OCI-LY7 (cell line): ENCODE data around the gene REEP6. TPM values are rescaled to one million over a fixed set of nuclear protein-coding genes. Genes with fewer than 3 reads are reported as not detected.

Experiments used
- BruUV-seq: library from RNA; stranded (reverse); fragments of 400-500 nt; replicated peaks from 2 replicates; lab custom pipeline; 2021; lab: Mats Ljungman, UMichigan
- CTCF ChIA-PET: fragments of 300-600 bp; sonication (Branson Sonifier 250); formaldehyde crosslinking; loops from one replicate; lab custom pipeline; 2022; ENCODE audit warnings: antibody characterized with exemption; ENCODE audit not compliant: unreplicated experiment; lab: Charles Lee
- POLR2A ChIA-PET: fragments of 300-600 bp; sonication (Branson Sonifier 250); formaldehyde crosslinking; loops from one replicate; lab custom pipeline; 2022; ENCODE audit warnings: antibody characterized with exemption; lab: Charles Lee
- DNase-seq: peaks from one replicate; pipeline ENCODE4 v3.0.0-alpha.2; 2015; ENCODE audit warnings: low spot score
- H2AFZ ChIP-seq: fragments of 200-600 bp; sonication (generic), shearing (Covaris generic); 2 replicates; pipeline ENCODE4 v1.6.1; 2014; ENCODE audit warnings: mild to moderate bottlenecking, antibody characterized with exemption, low read length, moderate library complexity
- H3K27ac ChIP-seq: fragments of 200-600 bp; sonication (generic); 2 replicates; pipeline ENCODE4 v1.5.1; 2014; ENCODE audit warnings: mixed run types, low read depth, mild to moderate bottlenecking, moderate library complexity, low read length, inconsistent platforms; ENCODE audit not compliant: poor library complexity, severe bottlenecking
- H3K36me3 ChIP-seq: fragments of 200-600 bp; sonication (generic); 2 replicates; pipeline ENCODE4 v1.6.1; 2014; ENCODE audit warnings: mild to moderate bottlenecking, antibody characterized with exemption, low read length, moderate library complexity, mixed read lengths; ENCODE audit not compliant: insufficient read depth
- H3K4me1 ChIP-seq: fragments of 200-600 bp; sonication (generic); 2 replicates; pipeline ENCODE4 v1.5.1; 2014; ENCODE audit warnings: mild to moderate bottlenecking, low read length; ENCODE audit not compliant: insufficient read depth, poor library complexity, severe bottlenecking
- H3K4me2 ChIP-seq: fragments of 200-600 bp; sonication (generic); 2 replicates; pipeline ENCODE4 v1.6.1; 2014; ENCODE audit warnings: mild to moderate bottlenecking, low read length
- H3K4me3 ChIP-seq: fragments of 200-600 bp; sonication (generic); 2 replicates; pipeline ENCODE4 v1.5.1; 2014; ENCODE audit warnings: mild to moderate bottlenecking, low read depth, low read length; ENCODE audit not compliant: poor library complexity, severe bottlenecking
- H3K79me2 ChIP-seq: fragments of 200-600 bp; sonication (generic); 2 replicates; pipeline ENCODE4 v1.6.1; 2016; ENCODE audit warnings: low read depth, mild to moderate bottlenecking, low read length, moderate library complexity, mixed read lengths; ENCODE audit not compliant: insufficient read depth
- H3K9me2 ChIP-seq: fragments of 200-600 bp; sonication (generic); 2 replicates; pipeline ENCODE4 v1.6.1; 2016; ENCODE audit warnings: mild to moderate bottlenecking, low read length, mixed read lengths; ENCODE audit not compliant: insufficient read depth
- H3K9me3 ChIP-seq: fragments of 200-600 bp; sonication (generic); 2 replicates; pipeline ENCODE4 v1.6.1; 2014; ENCODE audit warnings: mild to moderate bottlenecking, mixed run types, low read length, mixed read lengths
- H4K20me1 ChIP-seq: fragments of 200-600 bp; sonication (generic); 2 replicates; pipeline ENCODE4 v1.6.1; 2014; ENCODE audit warnings: mild to moderate bottlenecking, antibody characterized with exemption, low read length, moderate library complexity, mixed read lengths; ENCODE audit not compliant: insufficient read depth
- CTCF ChIP-seq: fragments of 200-600 bp; sonication (generic); conservative IDR thresholded peaks from 2 replicates; pipeline ENCODE4 v1.5.1; 2014; ENCODE audit warnings: mild to moderate bottlenecking, antibody characterized with exemption, low read length, moderate library complexity, mixed read lengths
- EZH2phosphoT487 ChIP-seq: fragments of 200-600 bp; sonication (generic); IDR thresholded peaks from 2 replicates; pipeline ENCODE4 v1.6.1; 2018; ENCODE audit warnings: low read depth, borderline replicate concordance, mild to moderate bottlenecking, mixed run types, antibody characterized with exemption, low read length, moderate library complexity, mixed read lengths
- intact Hi-C: fragments of 100-400 bp; cut with micrococcal nuclease; formaldehyde crosslinking; loops from one replicate; pipeline ENCODE4 v1.10.0; 2022; ENCODE audit not compliant: unreplicated experiment
- total RNA-seq, 2 experiments: library from RNA; depleted of rRNA in 1 of 2; stranded (reverse); fragments of >200 nt in 1 of 2; shearing (Covaris generic) in 1 of 2; gene quantifications; 2 replicates each; pipeline ENCODE4 v1.2.3, GENCODE V29; 2014 to 2022

REEP6 gene
- total RNA-seq, 2 experiments from 2014 or later: 1.3 to 3.6 TPM

DNA sequence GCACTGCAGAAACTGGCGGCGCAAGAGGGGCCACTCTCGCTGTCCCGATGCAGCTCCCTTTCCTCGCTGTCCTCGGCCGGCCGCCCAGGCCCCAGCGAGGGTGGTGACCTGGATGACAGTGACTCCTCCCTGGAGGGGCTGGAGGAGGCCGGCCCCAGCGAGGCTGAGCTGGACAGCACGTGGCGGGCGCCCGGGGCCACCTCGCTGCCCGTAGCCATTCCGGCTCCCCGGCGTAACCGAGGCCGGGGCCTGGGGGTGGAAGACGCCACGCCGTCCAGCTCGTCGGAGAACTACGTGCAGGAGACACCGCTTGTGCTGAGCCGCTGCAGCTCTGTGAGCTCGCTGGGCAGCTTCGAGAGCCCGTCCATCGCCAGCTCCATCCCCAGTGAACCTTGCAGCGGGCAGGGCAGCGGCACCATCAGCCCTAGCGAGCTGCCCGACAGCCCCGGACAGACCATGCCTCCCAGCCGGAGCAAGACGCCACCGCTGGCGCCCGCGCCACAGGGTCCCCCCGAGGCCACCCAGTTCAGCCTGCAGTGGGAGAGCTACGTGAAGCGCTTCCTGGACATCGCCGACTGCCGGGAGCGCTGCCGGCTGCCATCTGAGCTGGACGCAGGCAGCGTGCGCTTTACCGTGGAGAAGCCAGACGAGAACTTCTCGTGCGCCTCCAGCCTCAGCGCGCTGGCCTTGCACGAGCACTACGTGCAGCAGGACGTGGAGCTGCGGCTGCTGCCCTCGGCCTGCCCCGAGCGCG, 24.3 kb upstream of the REEP6 start:
- BruUV-seq: no TSS peak
- H3K9me2 ChIP-seq: no peaks in the 10 kb centered on the region
- no peak overlapping the region for H3K4me2 ChIP-seq
- H3K9me3 ChIP-seq: no peaks in the 10 kb centered on the region
- POLR2A ChIA-PET: no interaction called here
- no peak overlapping the region for H3K27ac ChIP-seq
- intact Hi-C loops: no loop called here
- DNase-seq: no peak
- no peaks in the 10 kb centered on the region for H3K36me3 ChIP-seq
- H3K4me1 ChIP-seq: peaks cover 14% of the 10 kb centered on the region
- H3K4me3 ChIP-seq: no peak overlapping the region
- H4K20me1 ChIP-seq: peaks cover 7% of the 10 kb centered on the region; the same call in 1 of the 2 replicates
- H3K79me2 ChIP-seq: no peaks in the 10 kb centered on the region
- no peak overlapping the region for H2AFZ ChIP-seq
- no peak for TF ChIP-seq CTCF
- no peak for TF ChIP-seq EZH2phosphoT487
- CTCF ChIA-PET: no interaction called here

- H4K20me1 ChIP-seq: peaks cover 7% of the 10 kb centered on the region; the same call in 1 of the 2 replicates
- H3K27ac ChIP-seq: no peak overlapping the region
- H3K79me2 ChIP-seq: no peaks in the 10 kb centered on the region
- ChIA-PET POLR2A (no interaction called here), CTCF (no interaction called here)
- intact Hi-C loops: no loop called here
- H3K4me3 ChIP-seq: no peak overlapping the region
- TF ChIP-seq CTCF: no peak
- no peak for TF ChIP-seq EZH2phosphoT487
- no TSS peak for BruUV-seq
- H3K4me1 ChIP-seq: peaks cover 16% of the 10 kb centered on the region
- H3K4me2 ChIP-seq: no peak overlapping the region
- no peaks in the 10 kb centered on the region for H3K9me2 ChIP-seq
- H2AFZ ChIP-seq: no peak overlapping the region
- no peak for DNase-seq
- H3K9me3 ChIP-seq: no peaks in the 10 kb centered on the region
- H3K36me3 ChIP-seq: no peaks in the 10 kb centered on the region
Observed at GRCh38 chr19:1467215-1467489, 23.8 kb upstream of the REEP6 start.

DNA sequence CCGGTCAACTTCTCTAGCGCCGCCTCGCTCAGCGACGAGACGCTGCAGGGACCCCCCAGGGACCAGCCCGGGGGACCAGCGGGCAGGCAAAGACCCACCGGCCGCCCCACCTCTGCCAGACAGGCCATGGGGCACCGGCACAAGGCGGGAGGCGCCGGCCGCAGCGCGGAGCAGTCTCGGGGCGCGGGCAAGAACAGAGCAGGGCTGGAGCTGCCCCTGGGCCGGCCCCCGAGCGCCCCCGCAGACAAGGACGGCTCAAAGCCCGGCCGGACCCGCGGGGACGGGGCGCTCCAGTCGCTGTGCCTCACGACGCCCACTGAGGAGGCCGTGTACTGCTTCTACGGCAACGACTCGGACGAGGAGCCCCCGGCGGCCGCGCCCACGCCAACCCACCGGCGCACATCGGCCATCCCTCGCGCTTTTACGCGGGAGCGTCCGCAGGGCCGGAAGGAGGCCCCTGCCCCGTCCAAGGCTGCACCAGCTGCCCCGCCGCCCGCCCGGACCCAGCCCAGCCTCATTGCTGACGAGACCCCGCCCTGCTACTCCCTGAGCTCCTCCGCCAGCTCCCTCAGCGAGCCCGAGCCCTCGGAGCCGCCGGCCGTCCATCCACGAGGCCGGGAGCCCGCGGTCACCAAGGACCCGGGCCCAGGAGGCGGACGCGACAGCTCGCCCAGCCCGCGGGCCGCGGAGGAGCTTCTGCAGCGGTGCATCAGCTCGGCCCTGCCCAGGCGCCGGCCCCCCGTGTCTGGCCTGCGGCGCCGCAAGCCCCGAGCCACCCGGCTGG, 23.3 kb upstream of the REEP6 start:
- ChIA-PET CTCF (no interaction called here), POLR2A (no interaction called here)
- DNase-seq: no peak
- H3K4me3 ChIP-seq: no peak overlapping the region
- no peaks in the 10 kb centered on the region for H3K36me3 ChIP-seq
- intact Hi-C loops: no loop called here
- H3K9me2 ChIP-seq: no peaks in the 10 kb centered on the region
- peaks cover 7% of the 10 kb centered on the region; the same call in 1 of the 2 replicates for H4K20me1 ChIP-seq
- H3K9me3 ChIP-seq: no peaks in the 10 kb centered on the region
- no peak overlapping the region for H3K27ac ChIP-seq
- no peak overlapping the region for H2AFZ ChIP-seq
- TF ChIP-seq CTCF (no peak), EZH2phosphoT487 (no peak)
- BruUV-seq: no TSS peak
- no peak overlapping the region for H3K4me2 ChIP-seq
- H3K4me1 ChIP-seq: peaks cover 16% of the 10 kb centered on the region
- no peaks in the 10 kb centered on the region for H3K79me2 ChIP-seq
